ENCODE measurements around the gene TRAF3. TPM values are rescaled to one million over a fixed set of nuclear protein-coding genes. Genes with fewer than 3 reads are reported as not detected.

The TRAF3 gene, protein sequence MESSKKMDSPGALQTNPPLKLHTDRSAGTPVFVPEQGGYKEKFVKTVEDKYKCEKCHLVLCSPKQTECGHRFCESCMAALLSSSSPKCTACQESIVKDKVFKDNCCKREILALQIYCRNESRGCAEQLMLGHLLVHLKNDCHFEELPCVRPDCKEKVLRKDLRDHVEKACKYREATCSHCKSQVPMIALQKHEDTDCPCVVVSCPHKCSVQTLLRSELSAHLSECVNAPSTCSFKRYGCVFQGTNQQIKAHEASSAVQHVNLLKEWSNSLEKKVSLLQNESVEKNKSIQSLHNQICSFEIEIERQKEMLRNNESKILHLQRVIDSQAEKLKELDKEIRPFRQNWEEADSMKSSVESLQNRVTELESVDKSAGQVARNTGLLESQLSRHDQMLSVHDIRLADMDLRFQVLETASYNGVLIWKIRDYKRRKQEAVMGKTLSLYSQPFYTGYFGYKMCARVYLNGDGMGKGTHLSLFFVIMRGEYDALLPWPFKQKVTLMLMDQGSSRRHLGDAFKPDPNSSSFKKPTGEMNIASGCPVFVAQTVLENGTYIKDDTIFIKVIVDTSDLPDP
- total RNA-seq (2014; rRNA removed; shearing (Covaris generic)), result 14.0 and 14.6 TPM in 2 replicates

DNA sequence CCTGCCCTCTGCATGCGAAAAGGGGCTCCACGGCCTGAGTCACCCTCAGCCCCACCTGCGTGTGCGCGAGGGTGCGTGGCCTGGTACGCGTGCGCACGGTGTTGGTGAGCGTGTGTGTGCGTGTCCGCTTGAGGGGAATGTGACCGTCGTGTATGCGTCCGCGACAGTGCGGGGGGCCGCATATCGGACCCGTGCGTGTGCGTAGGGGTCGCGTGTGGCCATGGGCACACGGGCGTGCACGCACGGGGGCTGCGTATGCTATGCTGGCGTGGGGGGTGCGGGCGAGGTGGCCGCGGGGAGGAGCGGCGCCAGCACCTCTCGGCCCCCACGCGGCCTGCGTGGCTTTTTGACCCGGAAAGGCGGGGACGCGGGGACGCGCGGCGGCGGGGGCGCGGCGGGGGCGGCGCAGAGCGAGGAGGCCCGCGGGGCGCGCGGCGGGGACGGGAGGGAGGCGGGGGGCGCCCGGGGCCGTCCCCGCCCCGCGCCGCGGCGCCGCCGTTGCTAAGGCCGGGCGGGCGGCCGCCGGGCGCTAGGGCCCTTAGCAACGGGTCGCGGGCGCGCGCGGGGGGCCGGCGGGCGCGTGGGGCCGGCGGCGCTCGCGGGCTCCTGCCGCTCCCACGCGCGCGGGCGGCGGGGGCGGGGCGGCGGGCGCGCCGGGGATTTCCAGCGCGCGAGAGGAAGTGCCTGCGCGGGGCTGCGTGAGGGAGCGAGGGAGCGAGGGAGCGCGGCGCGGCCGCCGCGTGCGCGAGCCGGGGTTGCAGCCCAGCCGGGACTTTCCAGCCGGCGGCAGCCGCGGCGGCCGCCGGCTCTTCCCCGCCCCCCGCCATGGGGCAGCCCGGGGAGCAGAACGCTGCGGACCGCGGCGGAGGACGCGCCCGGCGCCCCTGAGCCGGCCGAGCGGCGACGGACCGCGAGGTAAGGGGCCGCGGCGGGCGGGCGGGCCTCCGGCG is at the start of gene TRAF3:
TRAF3 (plus strand) TSS at position 689 of the 950 bp plus-strand sequence. CDS start 92,753 bp downstream, outside the sequence.
- H3K36me3 ChIP-seq, result no peaks in the 10 kb centered on the region
- peak; percentile 37 to 59 for DNase-seq
- peak within 1 kb of the TSS; percentile 94 for H3K4me3 ChIP-seq
- no peaks in the 10 kb centered on the region for H3K9me3 ChIP-seq (replicated peaks)
- no peak within 1 kb of the TSS; the same call in 1 of the 2 replicates for H3K27ac ChIP-seq
- H3K4me1 ChIP-seq, result peaks cover 5% of the 10 kb centered on the region; the same call in 1 of the 2 replicates
- no peaks in the 10 kb centered on the region for H3K27me3 ChIP-seq

DNA sequence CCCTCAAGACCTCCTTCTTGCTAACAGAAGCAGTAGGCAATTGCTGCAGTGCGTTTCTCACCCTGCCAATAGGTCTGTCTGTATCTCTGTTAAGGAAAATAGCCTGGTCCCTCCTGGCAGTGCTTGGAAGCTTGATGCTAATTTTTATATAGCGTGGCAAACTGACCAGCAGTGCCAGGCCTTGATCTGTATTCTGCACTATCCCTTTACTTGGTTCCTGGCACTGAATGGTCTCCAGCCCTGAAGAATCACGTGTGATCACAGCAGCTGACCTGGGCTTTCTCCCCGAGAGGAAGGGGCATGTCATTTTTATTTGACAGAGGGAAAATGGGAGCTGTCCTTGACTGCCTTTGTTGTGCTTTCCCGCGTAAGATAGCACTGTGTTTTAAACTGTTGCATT is 48.7 kb upstream of the TRAF3 start:
- no peaks in the 10 kb centered on the region for H3K4me1 ChIP-seq
- H3K36me3 ChIP-seq, result peaks cover 10% of the 10 kb centered on the region
- DNase-seq, result no peak
- no peak overlapping the region for H3K4me3 ChIP-seq
- no peak overlapping the region for H3K27ac ChIP-seq
- no peaks in the 10 kb centered on the region for H3K27me3 ChIP-seq
- no peaks in the 10 kb centered on the region for H3K9me3 ChIP-seq (replicated peaks)

DNA sequence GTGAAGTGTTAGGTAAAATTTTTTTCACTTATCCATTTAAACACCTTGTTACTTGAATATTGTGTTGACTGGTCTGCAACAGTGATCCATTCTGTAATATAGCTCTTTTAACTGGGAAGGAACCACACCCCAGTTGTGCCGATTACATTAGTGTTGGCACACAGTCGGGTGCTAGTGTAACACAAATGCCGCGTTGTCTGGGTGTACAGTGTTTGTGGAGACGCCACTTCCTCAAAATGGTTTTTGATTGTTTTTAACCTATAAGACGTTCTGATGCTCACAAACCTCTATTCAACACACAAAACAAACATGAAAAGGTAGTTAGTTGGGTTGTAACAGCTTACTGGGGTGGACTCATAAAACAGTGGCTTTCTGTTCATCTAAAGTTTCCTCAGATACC is 48.0 kb upstream of the TRAF3 start:
- Histone ChIP-seq H3K4me3 (no peak overlapping the region), H3K27ac (no peak overlapping the region), H3K4me1 (no peaks in the 10 kb centered on the region), H3K27me3 (no peaks in the 10 kb centered on the region), H3K9me3 (replicated peaks) (no peaks in the 10 kb centered on the region), H3K36me3 (peaks cover 10% of the 10 kb centered on the region)
- DNase-seq, result no peak

DNA sequence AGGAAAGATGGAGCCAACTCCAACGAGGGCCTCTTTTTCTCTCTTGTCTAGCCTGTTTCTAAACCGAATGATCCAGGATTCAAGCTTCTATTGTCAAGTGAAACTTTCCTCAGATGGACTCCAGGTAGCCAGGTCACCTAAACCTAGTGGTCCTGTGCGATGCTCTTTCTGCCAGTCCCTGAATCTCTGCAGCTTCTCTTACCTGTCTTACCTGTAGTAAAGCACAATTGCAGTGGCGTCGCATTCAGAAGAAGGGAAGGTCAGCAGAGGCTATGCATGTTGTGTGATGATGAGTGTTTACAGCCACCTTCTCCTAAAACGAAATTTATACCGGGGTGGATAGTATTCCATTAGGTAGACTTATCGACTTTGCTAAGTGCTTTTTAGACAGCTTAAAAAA is 47.4 kb upstream of the TRAF3 start:
- H3K4me3 ChIP-seq, result no peak overlapping the region
- no peaks in the 10 kb centered on the region for H3K9me3 ChIP-seq (replicated peaks)
- no peaks in the 10 kb centered on the region for H3K27me3 ChIP-seq
- H3K4me1 ChIP-seq, result no peaks in the 10 kb centered on the region
- no peak for DNase-seq
- no peak overlapping the region for H3K27ac ChIP-seq
- H3K36me3 ChIP-seq, result peaks cover 10% of the 10 kb centered on the region

DNA sequence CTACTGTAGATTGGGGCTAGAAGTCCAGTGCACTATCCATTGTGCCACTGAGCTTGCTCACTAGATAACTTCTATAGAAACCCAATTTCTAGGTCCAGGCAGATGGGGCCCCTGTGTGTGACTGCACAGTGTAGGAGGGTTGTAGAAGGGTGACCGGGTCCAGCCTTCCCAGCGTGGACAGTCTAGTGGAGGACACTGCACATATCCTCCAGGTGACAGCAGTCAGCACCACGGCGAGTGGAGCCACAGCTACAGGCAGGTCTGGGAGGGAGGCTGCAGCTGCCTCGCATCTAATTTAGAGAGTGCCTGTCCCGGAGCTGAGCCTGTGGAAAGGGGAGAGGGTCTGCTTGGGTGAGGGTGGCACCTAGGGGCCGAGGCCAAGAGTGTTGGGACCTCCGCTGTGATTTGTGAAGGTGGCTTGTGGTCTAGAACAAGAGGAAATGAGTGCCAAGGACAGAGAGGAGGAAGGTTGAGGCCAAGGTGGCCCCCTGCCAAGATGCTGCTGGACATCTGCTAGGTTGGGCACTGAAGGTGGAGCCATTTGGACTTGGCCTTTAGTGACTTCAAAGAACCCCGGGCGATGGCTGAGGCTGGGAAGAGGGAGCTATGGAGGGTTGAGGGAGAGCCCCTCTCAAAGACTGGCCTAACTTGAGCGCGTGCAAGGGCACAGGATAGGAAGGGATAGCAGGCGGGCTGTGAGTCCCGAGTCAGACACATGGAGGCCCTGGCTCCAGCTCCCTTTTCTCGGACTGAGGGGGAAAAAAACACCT is 46.0 kb upstream of the TRAF3 start:
- Histone ChIP-seq H3K36me3 (peaks cover 10% of the 10 kb centered on the region), H3K4me1 (no peaks in the 10 kb centered on the region), H3K4me3 (no peak overlapping the region), H3K27ac (no peak overlapping the region), H3K9me3 (replicated peaks) (no peaks in the 10 kb centered on the region), H3K27me3 (no peaks in the 10 kb centered on the region)
- DNase-seq, result no peak

DNA sequence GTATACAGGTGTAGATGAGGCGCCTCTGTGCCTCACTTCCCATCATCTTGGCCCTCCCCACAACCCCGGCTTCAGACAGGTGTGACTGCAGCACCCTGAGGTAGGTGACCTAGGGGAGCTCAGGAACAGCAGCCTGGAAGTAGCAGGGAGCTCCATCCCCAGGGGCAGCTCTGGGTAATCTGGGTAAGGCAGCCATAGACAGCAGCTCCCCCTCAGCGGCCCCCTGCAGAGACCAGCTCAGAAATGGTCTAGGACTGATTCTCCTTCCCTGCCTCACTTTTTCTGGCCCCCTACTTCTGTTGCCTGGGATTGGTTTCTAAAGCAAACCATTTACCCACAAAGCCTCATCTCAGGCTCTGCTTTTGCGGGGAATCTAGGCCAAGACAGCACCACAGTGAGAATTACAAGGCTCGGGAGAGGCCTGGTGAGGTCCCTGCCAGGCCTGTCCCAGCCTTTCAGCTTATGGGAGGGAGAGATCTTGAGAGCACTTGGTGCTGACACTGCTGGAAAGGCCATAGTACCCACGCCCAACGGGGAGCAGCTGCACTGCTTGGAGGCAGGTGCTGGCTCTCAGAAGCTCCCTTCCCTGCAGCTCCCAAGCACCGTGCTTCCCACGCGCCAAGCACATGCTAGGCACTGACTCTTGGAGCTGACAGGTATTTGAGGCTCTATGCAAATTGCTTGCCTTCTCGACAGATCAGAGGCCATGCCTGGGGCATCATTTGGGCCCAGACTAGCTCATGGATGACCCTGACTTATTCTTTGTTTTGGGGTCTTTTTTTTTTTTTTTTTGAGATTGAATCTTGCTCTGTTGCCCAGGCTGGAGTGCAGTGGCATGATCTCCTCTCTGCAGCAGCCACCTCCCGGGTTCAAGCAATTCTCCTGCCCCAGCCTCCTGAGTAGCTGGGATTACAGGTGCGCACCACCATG is 45.1 kb upstream of the TRAF3 start:
- peak in 1 of 2 experiments; percentile 13 for DNase-seq
- H3K4me3 ChIP-seq, result no peak overlapping the region
- H3K36me3 ChIP-seq, result peaks cover 7% of the 10 kb centered on the region
- H3K9me3 ChIP-seq (replicated peaks), result no peaks in the 10 kb centered on the region
- no peaks in the 10 kb centered on the region for H3K27me3 ChIP-seq
- no peak overlapping the region for H3K27ac ChIP-seq
- H3K4me1 ChIP-seq, result no peaks in the 10 kb centered on the region

DNA sequence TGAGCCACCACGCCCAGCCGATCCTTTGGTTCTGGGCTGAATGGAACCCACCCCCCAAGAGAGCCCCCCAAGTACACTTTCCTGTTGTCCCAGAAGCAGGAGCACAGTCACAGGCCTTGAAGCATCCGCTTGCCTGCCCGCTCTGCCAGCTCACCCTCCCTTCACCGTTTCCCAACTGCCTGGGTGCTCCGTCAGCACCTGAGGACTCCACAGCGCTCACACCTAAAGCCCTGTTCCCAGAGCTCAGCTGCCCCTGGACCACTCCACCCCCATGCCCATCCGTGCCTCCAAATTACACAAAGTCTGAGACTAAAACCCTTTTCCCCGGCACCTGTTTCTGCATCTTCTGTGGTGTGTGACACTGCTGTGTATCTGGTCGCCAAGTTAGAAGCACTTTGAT is 44.3 kb upstream of the TRAF3 start:
- Histone ChIP-seq H3K4me1 (no peaks in the 10 kb centered on the region), H3K27me3 (no peaks in the 10 kb centered on the region), H3K4me3 (no peak overlapping the region), H3K9me3 (replicated peaks) (no peaks in the 10 kb centered on the region), H3K27ac (no peak overlapping the region), H3K36me3 (peaks cover 6% of the 10 kb centered on the region)
- no peak for DNase-seq

DNA sequence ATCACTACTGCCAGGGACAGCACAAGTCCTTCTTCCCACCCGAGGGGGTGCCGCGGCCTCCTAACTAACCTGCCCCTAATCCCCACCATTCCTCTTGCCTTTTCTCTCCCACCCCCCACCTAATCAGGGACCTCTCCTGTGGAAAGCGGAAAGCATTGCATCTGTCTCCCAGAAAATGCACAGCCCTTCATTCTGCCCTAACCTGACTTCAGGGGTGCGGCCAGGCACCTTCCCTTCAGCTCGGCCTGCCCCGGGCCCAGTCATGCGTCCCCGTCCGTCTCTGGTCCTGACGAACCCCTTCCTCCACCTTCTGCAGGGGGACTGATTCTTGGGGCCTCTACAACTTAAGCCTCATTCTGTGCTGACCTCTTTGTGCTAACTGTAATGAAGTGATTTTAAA is 43.9 kb upstream of the TRAF3 start:
- H3K36me3 ChIP-seq, result peaks cover 2% of the 10 kb centered on the region; the same call in 1 of the 2 replicates
- no peaks in the 10 kb centered on the region for H3K4me1 ChIP-seq
- DNase-seq, result no peak
- no peaks in the 10 kb centered on the region for H3K9me3 ChIP-seq (replicated peaks)
- H3K27me3 ChIP-seq, result no peaks in the 10 kb centered on the region
- H3K27ac ChIP-seq, result no peak overlapping the region
- no peak overlapping the region for H3K4me3 ChIP-seq

DNA sequence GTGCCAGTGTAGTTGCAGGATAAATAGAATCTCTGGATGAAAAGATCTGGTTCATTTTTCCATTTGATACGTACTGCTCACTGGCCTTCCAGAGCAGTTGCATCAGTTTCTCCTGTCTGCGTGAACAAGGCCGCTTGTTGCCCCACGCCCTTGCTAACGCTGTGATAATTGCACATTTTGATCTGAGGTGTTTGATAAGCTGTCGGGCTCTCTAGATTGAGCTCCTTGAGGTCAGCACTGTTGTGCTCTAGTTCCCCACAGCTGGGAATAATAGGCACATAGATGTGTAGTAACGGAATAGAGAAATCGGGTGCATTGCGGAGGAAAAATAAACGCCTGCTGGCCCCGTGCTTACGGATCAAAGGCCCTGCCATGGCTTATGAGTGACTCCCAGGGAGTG is 42.8 kb upstream of the TRAF3 start:
- no peaks in the 10 kb centered on the region for H3K36me3 ChIP-seq
- H3K27me3 ChIP-seq, result no peaks in the 10 kb centered on the region
- H3K9me3 ChIP-seq (replicated peaks), result no peaks in the 10 kb centered on the region
- H3K27ac ChIP-seq, result no peak overlapping the region
- no peak overlapping the region for H3K4me3 ChIP-seq
- DNase-seq, result no peak
- no peaks in the 10 kb centered on the region for H3K4me1 ChIP-seq

DNA sequence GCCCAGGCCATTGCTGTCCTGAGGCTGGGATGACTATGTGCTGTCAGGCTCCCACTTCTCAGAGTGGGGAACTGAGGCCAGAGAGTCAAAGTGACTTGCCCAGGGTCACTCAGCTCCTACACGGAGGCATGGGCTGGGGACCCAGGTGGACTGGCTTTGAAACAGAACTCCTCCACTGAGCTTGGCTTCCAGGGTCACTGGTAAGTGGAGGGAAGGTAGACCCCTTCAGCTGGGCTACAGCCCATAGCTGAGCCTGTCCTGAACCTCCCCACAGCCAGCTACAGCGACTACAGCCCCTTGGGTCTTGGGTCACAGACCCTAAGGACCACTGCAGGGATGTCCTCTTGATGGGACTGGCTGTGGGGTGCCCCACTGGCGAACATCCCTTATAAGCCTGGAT is 40.3 kb upstream of the TRAF3 start:
- no peaks in the 10 kb centered on the region for H3K4me1 ChIP-seq
- H3K27ac ChIP-seq, result no peak overlapping the region
- no peaks in the 10 kb centered on the region for H3K27me3 ChIP-seq
- peaks cover under 1% of the 10 kb centered on the region; the same call in 1 of the 2 replicates for H3K9me3 ChIP-seq (replicated peaks)
- no peaks in the 10 kb centered on the region for H3K36me3 ChIP-seq
- DNase-seq, result no peak
- no peak overlapping the region for H3K4me3 ChIP-seq

DNA sequence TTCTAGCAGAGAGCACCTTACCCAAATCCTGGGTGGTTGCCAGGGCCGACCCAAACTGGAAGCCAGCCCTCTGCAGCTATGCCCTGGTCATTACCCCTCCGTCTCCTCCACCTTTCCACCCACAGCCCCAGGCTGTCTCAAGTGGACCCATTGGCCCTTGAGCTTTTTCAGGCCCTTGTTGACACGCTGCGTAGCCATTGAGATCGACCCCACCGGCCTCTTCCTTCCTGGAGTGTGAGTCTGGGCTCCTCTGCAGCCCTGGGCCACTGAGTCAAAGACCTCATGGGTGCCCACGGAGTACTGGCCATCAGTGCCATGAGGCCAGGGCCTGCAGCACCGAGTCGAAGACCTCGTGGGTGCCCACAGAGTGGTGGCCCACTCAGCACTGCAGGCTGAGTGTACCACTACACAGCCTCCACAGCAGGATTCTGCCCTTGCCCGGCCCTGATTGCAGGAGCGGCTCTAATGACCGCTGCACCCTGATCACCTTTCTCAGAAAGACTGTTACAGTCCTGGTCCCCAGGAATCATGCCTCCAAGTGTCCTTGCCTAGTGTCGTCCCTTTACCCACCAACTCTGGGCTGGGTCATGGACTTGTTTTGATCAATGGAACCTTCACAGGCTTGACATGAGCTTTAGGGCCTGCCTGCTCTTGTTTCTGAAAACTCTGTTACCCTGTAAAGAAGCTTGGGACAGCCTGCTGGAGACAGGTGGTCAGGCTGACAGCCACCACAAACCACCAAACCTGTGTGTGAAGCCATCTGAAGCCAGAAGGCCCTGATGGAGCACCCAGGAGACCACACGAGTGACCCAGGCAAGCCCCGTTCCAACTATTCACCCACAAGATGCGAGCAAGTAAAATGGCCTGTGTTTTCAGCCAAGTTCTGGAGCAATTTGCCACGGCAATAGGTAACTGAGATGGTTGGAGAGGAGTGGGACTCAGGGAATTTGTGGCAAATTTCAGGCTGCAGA is 39.6 kb upstream of the TRAF3 start:
- peaks cover 3% of the 10 kb centered on the region; the same call in 1 of the 2 replicates for H3K9me3 ChIP-seq (replicated peaks)
- H3K36me3 ChIP-seq, result no peaks in the 10 kb centered on the region
- H3K4me1 ChIP-seq, result no peaks in the 10 kb centered on the region
- no peak overlapping the region for H3K4me3 ChIP-seq
- no peak for DNase-seq
- H3K27ac ChIP-seq, result no peak overlapping the region
- H3K27me3 ChIP-seq, result no peaks in the 10 kb centered on the region

DNA sequence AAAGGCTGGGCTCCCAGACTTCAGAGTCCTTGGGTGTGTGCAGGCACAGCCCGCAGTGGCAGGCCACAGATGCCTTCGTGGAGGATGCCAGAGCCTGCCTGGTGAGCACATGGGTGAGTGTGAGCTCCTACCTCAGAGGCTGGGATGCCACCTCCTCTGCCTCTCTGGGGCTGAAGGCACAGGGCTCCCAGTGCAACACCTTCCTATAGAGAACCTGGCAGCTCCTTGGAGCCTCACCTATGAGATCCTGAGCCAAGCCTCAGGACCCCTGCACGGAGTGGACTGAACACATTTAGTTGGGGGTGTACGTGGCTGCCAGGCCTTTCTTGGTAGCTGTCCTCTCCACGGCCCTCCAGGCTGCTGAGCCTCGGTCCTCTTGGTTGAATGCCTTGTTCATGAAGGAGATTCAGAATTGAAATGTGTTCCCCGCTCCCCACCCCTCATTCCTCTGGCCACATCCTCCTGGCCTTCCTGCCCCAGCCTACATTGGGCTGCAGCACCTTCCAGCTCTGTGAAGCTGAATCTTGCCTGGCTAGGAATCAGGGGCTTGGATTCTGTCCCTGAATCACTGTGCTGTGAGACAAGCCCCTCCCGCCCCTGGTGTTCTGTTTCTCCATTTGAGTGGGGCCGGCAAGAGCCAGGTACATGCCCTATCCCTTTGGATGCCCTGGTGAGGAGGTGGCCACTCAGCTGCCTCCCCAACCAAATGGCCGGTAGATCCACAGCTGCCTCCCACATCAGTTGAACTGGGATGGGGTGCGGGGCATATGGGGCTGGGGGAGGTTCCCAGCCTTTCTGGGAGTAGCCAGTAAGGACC is 38.7 kb upstream of the TRAF3 start:
- Histone ChIP-seq H3K36me3 (no peaks in the 10 kb centered on the region), H3K4me1 (no peaks in the 10 kb centered on the region), H3K4me3 (no peak overlapping the region), H3K9me3 (replicated peaks) (peaks cover 3% of the 10 kb centered on the region; the same call in 1 of the 2 replicates), H3K27me3 (no peaks in the 10 kb centered on the region), H3K27ac (no peak overlapping the region)
- no peak for DNase-seq

All from SJCRH30 (cell line).